ENCODE data around the gene FASTKD1. TPM values are rescaled to one million over a fixed set of nuclear protein-coding genes. Genes with fewer than 3 reads are reported as not detected.
"Not testable (repeated sequence)": the region's sequence is repeated elsewhere in the genome, so short reads cannot be mapped to it uniquely, and the experiment has no call there.

The FASTKD1 gene
- total RNA-seq, 1 donor = 14.5 TPM

DNA sequence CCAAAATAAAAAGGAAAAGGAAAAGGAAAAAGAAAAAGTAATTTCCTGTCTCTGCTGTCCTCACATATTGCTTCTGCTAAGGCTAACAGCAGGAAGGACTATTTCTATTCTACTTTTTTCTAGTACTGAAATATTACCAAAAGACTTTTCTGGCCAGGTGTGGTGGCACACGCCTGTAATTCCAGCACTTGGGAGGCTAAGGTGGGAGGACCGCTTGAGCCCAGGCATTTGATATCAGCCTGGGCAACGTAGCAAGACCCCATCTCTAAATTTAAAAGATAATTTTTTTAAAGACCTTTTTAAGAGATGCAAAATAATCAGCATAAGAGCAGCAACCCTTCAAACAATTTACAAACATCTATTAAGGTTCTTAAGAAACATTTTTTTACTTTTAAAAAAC, 31.2 kb downstream of the FASTKD1 start:
- peaks cover 7% of the 10 kb centered on the region for H3K36me3 ChIP-seq (ENCODE audit: insufficient read depth, low read length)
- DNase-seq (ENCODE audit: insufficient read length, low spot score, missing footprints) = no peak
- H3K4me1 ChIP-seq (ENCODE audit: insufficient read depth, low read length) = no peaks in the 10 kb centered on the region
- H2AFZ ChIP-seq (ENCODE audit: low read length) = no peak overlapping the region
- no peaks in the 10 kb centered on the region for H3K27me3 ChIP-seq (ENCODE audit: insufficient read depth, low read length)
- no peak overlapping the region for H3K4me2 ChIP-seq (ENCODE audit: insufficient read depth, low read length)
- H3K4me3 ChIP-seq (ENCODE audit: insufficient read depth, low read length) = no peak overlapping the region
- TF ChIP-seq, protein P1, sequence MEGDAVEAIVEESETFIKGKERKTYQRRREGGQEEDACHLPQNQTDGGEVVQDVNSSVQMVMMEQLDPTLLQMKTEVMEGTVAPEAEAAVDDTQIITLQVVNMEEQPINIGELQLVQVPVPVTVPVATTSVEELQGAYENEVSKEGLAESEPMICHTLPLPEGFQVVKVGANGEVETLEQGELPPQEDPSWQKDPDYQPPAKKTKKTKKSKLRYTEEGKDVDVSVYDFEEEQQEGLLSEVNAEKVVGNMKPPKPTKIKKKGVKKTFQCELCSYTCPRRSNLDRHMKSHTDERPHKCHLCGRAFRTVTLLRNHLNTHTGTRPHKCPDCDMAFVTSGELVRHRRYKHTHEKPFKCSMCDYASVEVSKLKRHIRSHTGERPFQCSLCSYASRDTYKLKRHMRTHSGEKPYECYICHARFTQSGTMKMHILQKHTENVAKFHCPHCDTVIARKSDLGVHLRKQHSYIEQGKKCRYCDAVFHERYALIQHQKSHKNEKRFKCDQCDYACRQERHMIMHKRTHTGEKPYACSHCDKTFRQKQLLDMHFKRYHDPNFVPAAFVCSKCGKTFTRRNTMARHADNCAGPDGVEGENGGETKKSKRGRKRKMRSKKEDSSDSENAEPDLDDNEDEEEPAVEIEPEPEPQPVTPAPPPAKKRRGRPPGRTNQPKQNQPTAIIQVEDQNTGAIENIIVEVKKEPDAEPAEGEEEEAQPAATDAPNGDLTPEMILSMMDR (IDR thresholded peaks at IDR 0.05; ENCODE audit: extremely low read depth, low read depth, low read length) = no peak
- H3K9me3 ChIP-seq (ENCODE audit: low read depth, low read length) = no peaks in the 10 kb centered on the region
- H3K27ac ChIP-seq (ENCODE audit: low read depth, low read length) = no peak overlapping the region
- H3K79me2 ChIP-seq (ENCODE audit: insufficient read depth, low read length) = no peaks in the 10 kb centered on the region
- H4K20me1 ChIP-seq (ENCODE audit: insufficient read depth, low read length) = no peaks in the 10 kb centered on the region

DNA sequence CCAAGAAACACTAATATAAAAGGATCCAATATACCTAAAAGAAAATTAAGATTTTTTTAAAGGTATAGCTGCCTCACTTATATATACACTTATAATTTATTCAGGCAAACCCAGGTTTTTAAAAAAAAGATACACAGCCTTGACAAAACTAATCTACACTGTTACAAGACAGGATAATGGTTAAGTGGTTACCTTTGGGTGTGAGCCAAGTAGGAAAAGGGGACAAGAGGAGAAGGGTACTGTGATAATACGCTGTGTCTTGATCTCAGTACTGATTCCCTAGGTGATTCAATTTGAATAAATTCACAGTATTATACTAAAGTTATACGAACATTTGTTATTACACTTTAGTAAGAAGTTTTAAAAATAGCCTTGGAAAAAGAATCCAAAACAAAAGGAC, 33.5 kb downstream of the FASTKD1 start:
- Histone ChIP-seq H3K4me2 (ENCODE audit: insufficient read depth, low read length) (no peak overlapping the region), H4K20me1 (ENCODE audit: insufficient read depth, low read length) (no peaks in the 10 kb centered on the region), H3K36me3 (ENCODE audit: insufficient read depth, low read length) (peaks cover 3% of the 10 kb centered on the region), H3K27ac (ENCODE audit: low read depth, low read length) (no peak overlapping the region), H3K27me3 (ENCODE audit: insufficient read depth, low read length) (no peaks in the 10 kb centered on the region), H3K79me2 (ENCODE audit: insufficient read depth, low read length) (no peaks in the 10 kb centered on the region), H3K4me3 (ENCODE audit: insufficient read depth, low read length) (no peak overlapping the region), H2AFZ (ENCODE audit: low read length) (no peak overlapping the region), H3K4me1 (ENCODE audit: insufficient read depth, low read length) (no peaks in the 10 kb centered on the region), H3K9me3 (ENCODE audit: low read depth, low read length) (no peaks in the 10 kb centered on the region)
- TF ChIP-seq, protein P1 (IDR thresholded peaks at IDR 0.05; ENCODE audit: extremely low read depth, low read depth, low read length) = no peak
- no peak for DNase-seq (ENCODE audit: insufficient read length, low spot score, missing footprints)

DNA sequence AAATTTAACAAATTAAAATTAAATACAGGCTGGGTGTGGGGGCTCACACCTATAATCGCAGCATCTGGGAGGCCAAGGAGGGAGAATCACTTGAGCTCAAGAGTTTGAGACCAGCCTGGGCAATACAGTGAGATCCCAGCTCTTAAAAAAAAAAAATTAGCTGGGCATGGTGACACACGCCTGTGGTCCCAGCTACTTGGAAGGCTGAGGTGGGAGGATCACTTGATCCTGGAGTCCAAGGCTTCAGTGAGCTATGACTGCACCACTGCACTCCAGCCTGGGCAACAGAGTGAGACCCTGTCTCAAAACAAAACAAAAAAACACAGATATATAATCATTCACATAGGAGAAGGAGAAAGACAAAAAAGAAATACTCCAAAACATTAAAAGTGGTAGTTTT, 34.2 kb downstream of the FASTKD1 start:
- H3K4me1 ChIP-seq (ENCODE audit: insufficient read depth, low read length); H3K9me3 ChIP-seq (ENCODE audit: low read depth, low read length); H3K4me3 ChIP-seq (ENCODE audit: insufficient read depth, low read length); H2AFZ ChIP-seq (ENCODE audit: low read length); H3K27me3 ChIP-seq (ENCODE audit: insufficient read depth, low read length); H3K4me2 ChIP-seq (ENCODE audit: insufficient read depth, low read length); DNase-seq (ENCODE audit: insufficient read length, low spot score, missing footprints); H3K36me3 ChIP-seq (ENCODE audit: insufficient read depth, low read length); H3K79me2 ChIP-seq (ENCODE audit: insufficient read depth, low read length); H4K20me1 ChIP-seq (ENCODE audit: insufficient read depth, low read length); H3K27ac ChIP-seq (ENCODE audit: low read depth, low read length): not testable (repeated sequence)

DNA sequence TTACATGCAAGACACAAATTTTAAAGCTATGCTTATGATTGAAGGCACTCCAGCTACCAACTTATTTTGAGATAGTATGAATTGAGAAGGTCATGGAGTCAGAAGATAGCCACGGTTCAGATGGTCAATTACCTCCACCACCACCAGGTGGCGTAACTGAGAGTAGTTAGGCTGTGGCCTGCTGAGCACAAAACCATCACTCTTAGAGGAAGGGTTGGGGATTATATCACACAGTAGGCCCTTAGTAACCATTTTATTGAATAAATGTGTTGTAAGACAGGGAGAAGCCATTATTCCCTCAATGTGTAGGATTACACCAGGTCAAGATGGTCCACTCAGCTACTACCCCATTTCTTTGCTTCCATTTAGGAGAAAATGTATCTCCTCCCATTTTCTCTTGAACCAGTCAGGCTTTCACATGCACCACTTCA, 45.4 kb downstream of the FASTKD1 start:
- no peak for DNase-seq (ENCODE audit: insufficient read length, low spot score, missing footprints)

More for the DNA sequence above, 45.4 kb downstream of the FASTKD1 start:
- Histone ChIP-seq H3K27me3 (ENCODE audit: insufficient read depth, low read length) (no peaks in the 10 kb centered on the region), H3K4me2 (ENCODE audit: insufficient read depth, low read length) (no peak overlapping the region), H3K9me3 (ENCODE audit: low read depth, low read length) (no peaks in the 10 kb centered on the region), H3K4me3 (ENCODE audit: insufficient read depth, low read length) (no peak overlapping the region), H3K79me2 (ENCODE audit: insufficient read depth, low read length) (no peaks in the 10 kb centered on the region), H2AFZ (ENCODE audit: low read length) (no peak overlapping the region), H3K4me1 (ENCODE audit: insufficient read depth, low read length) (no peaks in the 10 kb centered on the region), H3K36me3 (ENCODE audit: insufficient read depth, low read length) (peaks cover 4% of the 10 kb centered on the region), H4K20me1 (ENCODE audit: insufficient read depth, low read length) (no peaks in the 10 kb centered on the region), H3K27ac (ENCODE audit: low read depth, low read length) (no peak overlapping the region)
- TF ChIP-seq, protein P1 (IDR thresholded peaks at IDR 0.05; ENCODE audit: extremely low read depth, low read depth, low read length) = peak; percentile 92

All from osteoblast (primary cell).